Stimulated activated naive CD8-positive, alpha-beta T cell treated with anti-CD3 and anti-CD28 coated beads, Interleukin-15, amount 100 ng/mL, for 72 hours (primary cell): ENCODE results near the gene FADS3.

Experiments used
- ATAC-seq: fragments of 150-1000 bp; cut with Tn5 transposase; 2 replicates; pipeline ENCODE4 v1.10.0; 2021; ENCODE audit warnings: mild to moderate bottlenecking, moderate library complexity
- DNase-seq, 2 donors: peaks; one replicate each; pipeline ENCODE4 v3.0.0; 2021 to 2022
- H3K27ac Mint-ChIP-seq, 2 donors: one replicate each; pipeline ENCODE4 v1.8.0; 2022; ENCODE audit warnings: mild to moderate bottlenecking in 2 of 2, mixed read lengths in 2 of 2, moderate library complexity in 2 of 2
- H3K27me3 Mint-ChIP-seq: one replicate; pipeline ENCODE4 v1.8.0; 2022; ENCODE audit warnings: mixed read lengths
- H3K4me1 Mint-ChIP-seq: one replicate; pipeline ENCODE4 v1.8.0; 2022; ENCODE audit warnings: mild to moderate bottlenecking, mixed read lengths
- H3K4me3 Mint-ChIP-seq, 2 donors: one replicate each; pipeline ENCODE4 v1.8.0; 2022; ENCODE audit warnings: mild to moderate bottlenecking in 2 of 2, mixed read lengths in 2 of 2, moderate library complexity in 1 of 2
- H3K9me3 Mint-ChIP-seq, 2 donors: one replicate each; pipeline ENCODE4 v1.8.0; 2022; ENCODE audit warnings: mixed read lengths in 2 of 2

FADS3 gene

GRCh38 chr11:61891331-61892084, at the start of gene FADS3:
Gene FADS3, minus strand, starts transcription at chr11:61891545. Its CDS starts 164 bp downstream, at chr11:61891381.
- H3K9me3 Mint-ChIP-seq = no peaks in the 10 kb centered on the region
- ATAC-seq = peak; percentile 71
- peak; percentile 55 to 58 for DNase-seq
- H3K27me3 Mint-ChIP-seq = peaks cover 6% of the 10 kb centered on the region
- H3K4me3 Mint-ChIP-seq = peak within 1 kb of the TSS; percentile 96
- H3K4me1 Mint-ChIP-seq = peaks cover 10% of the 10 kb centered on the region
- peak within 1 kb of the TSS in 1 of 2 donors; percentile 84 for H3K27ac Mint-ChIP-seq

GRCh38 chr11:61940466-61940865, 49.1 kb upstream of the FADS3 start:
- H3K9me3 Mint-ChIP-seq = peaks cover 17 to 18% of the 10 kb centered on the region in 2 donors
- no peak overlapping the region for H3K4me3 Mint-ChIP-seq
- DNase-seq (no peak), ATAC-seq (no peak)
- H3K4me1 Mint-ChIP-seq = no peaks in the 10 kb centered on the region
- peaks cover 7% of the 10 kb centered on the region for H3K27me3 Mint-ChIP-seq
- H3K27ac Mint-ChIP-seq = no peak overlapping the region

- no peak for ATAC-seq
- Mint-ChIP-seq H3K27me3 (peaks cover 12% of the 10 kb centered on the region), H3K27ac (no peak overlapping the region), H3K4me3 (no peak overlapping the region), H3K9me3 (peaks cover 18 to 28% of the 10 kb centered on the region in 2 donors), H3K4me1 (no peaks in the 10 kb centered on the region)
- DNase-seq = no peak
These were observed 44.5 kb upstream of the FADS3 start for GRCh38 chr11:61935861-61936260.

- peaks cover 5% of the 10 kb centered on the region for H3K27me3 Mint-ChIP-seq
- ATAC-seq = no peak
- DNase-seq = peak in 1 of 2 donors; percentile 3
- H3K9me3 Mint-ChIP-seq = peaks cover 3 to 14% of the 10 kb centered on the region in 2 donors
- H3K4me3 Mint-ChIP-seq = no peak overlapping the region
- H3K27ac Mint-ChIP-seq = no peak overlapping the region
- H3K4me1 Mint-ChIP-seq = no peaks in the 10 kb centered on the region
These were observed 39.6 kb upstream of the FADS3 start for GRCh38 chr11:61930933-61931332.

GRCh38 chr11:61928606-61929005, 37.3 kb upstream of the FADS3 start:
- no peak overlapping the region for H3K4me3 Mint-ChIP-seq
- H3K27me3 Mint-ChIP-seq = peaks cover 5% of the 10 kb centered on the region
- H3K4me1 Mint-ChIP-seq = no peaks in the 10 kb centered on the region
- ATAC-seq (no peak), DNase-seq (no peak)
- H3K9me3 Mint-ChIP-seq = peaks cover 0 to 11% of the 10 kb centered on the region in 2 donors
- no peak overlapping the region for H3K27ac Mint-ChIP-seq

GRCh38 chr11:61927501-61927900, 36.2 kb upstream of the FADS3 start:
- Mint-ChIP-seq H3K27ac (peak overlapping the region; percentile 8 to 30), H3K27me3 (peaks cover 5% of the 10 kb centered on the region)

GRCh38 chr11:61926235-61926634, 34.9 kb upstream of the FADS3 start:
- Mint-ChIP-seq H3K27ac (no peak overlapping the region), H3K4me3 (no peak overlapping the region), H3K4me1 (no peaks in the 10 kb centered on the region), H3K27me3 (peaks cover 6% of the 10 kb centered on the region), H3K9me3 (no peaks in the 10 kb centered on the region)
- ATAC-seq (no peak), DNase-seq (no peak)

More at GRCh38 chr11:61927501-61927900, 36.2 kb upstream of the FADS3 start:
- DNase-seq = no peak
- Mint-ChIP-seq H3K4me3 (no peak overlapping the region), H3K9me3 (peaks cover 0 to 5% of the 10 kb centered on the region in 2 donors), H3K4me1 (no peaks in the 10 kb centered on the region)
- no peak for ATAC-seq

GRCh38 chr11:61925736-61926135, 34.4 kb upstream of the FADS3 start:
- no peak overlapping the region for H3K4me3 Mint-ChIP-seq
- H3K27ac Mint-ChIP-seq = no peak overlapping the region
- peaks cover 11% of the 10 kb centered on the region for H3K27me3 Mint-ChIP-seq
- H3K9me3 Mint-ChIP-seq = no peaks in the 10 kb centered on the region
- no peak for DNase-seq
- no peak for ATAC-seq
- no peaks in the 10 kb centered on the region for H3K4me1 Mint-ChIP-seq

- H3K4me3 Mint-ChIP-seq = no peak overlapping the region
- H3K9me3 Mint-ChIP-seq = no peaks in the 10 kb centered on the region
- H3K27me3 Mint-ChIP-seq = peaks cover 26% of the 10 kb centered on the region
- no peak overlapping the region for H3K27ac Mint-ChIP-seq
- no peak for DNase-seq
- no peak for ATAC-seq
- no peaks in the 10 kb centered on the region for H3K4me1 Mint-ChIP-seq
These were observed 32.7 kb upstream of the FADS3 start for GRCh38 chr11:61924064-61924455.

- ATAC-seq (no peak), DNase-seq (peak in 1 of 2 donors; percentile 4)
- Mint-ChIP-seq H3K9me3 (no peaks in the 10 kb centered on the region), H3K4me1 (no peaks in the 10 kb centered on the region), H3K27ac (peak overlapping the region in 1 of 2 donors; percentile 29), H3K4me3 (no peak overlapping the region), H3K27me3 (peaks cover 33% of the 10 kb centered on the region)
These were observed 32.1 kb upstream of the FADS3 start for GRCh38 chr11:61923166-61924063.

GRCh38 chr11:61922539-61922938, 31.2 kb upstream of the FADS3 start:
- Mint-ChIP-seq H3K4me3 (no peak overlapping the region), H3K27me3 (peaks cover 41% of the 10 kb centered on the region), H3K27ac (peak overlapping the region in 1 of 2 donors; percentile 41), H3K9me3 (no peaks in the 10 kb centered on the region), H3K4me1 (peaks cover 8% of the 10 kb centered on the region)
- ATAC-seq (no peak), DNase-seq (peak in 1 of 2 donors; percentile 1)

- Mint-ChIP-seq H3K4me3 (no peak overlapping the region), H3K4me1 (peaks cover 13% of the 10 kb centered on the region), H3K27me3 (peaks cover 50% of the 10 kb centered on the region), H3K27ac (no peak overlapping the region), H3K9me3 (no peaks in the 10 kb centered on the region)
- ATAC-seq (no peak), DNase-seq (no peak)
These were observed 30.1 kb upstream of the FADS3 start for GRCh38 chr11:61921446-61921845.

GRCh38 chr11:61919705-61920631, 28.6 kb upstream of the FADS3 start:
- H3K27me3 Mint-ChIP-seq = peaks cover 64% of the 10 kb centered on the region
- H3K4me3 Mint-ChIP-seq = no peak overlapping the region
- peaks cover 15% of the 10 kb centered on the region for H3K4me1 Mint-ChIP-seq
- no peaks in the 10 kb centered on the region for H3K9me3 Mint-ChIP-seq
- peak; percentile 22 for ATAC-seq
- peak overlapping the region in 1 of 2 donors; percentile 14 for H3K27ac Mint-ChIP-seq
- peak in 1 of 2 donors; percentile 6 for DNase-seq

GRCh38 chr11:61918938-61919704, 27.8 kb upstream of the FADS3 start:
- Mint-ChIP-seq H3K27me3 (peaks cover 73% of the 10 kb centered on the region), H3K4me3 (no peak overlapping the region), H3K9me3 (no peaks in the 10 kb centered on the region), H3K4me1 (peaks cover 15% of the 10 kb centered on the region), H3K27ac (no peak overlapping the region)
- no peak for ATAC-seq
- peak in 1 of 2 donors; percentile 9 for DNase-seq
